K562 (cell line): ENCODE measurements around the gene MVK. TPM values are rescaled to one million over a fixed set of nuclear protein-coding genes. Genes with fewer than 3 reads are reported as not detected.

Experiments
- CBFA2T3 ChIP-seq: fragments of 450-650 bp; IDR thresholded peaks from 2 replicates; pipeline ENCODE4 v1.6.1; 2017
- CBX3 ChIP-seq, 2 experiments: IDR thresholded peaks; 1 replicate in 1 of 2; 2 replicates in 1 of 2; pipeline ENCODE4 v1.6.1; 2012; ENCODE audit warnings: inconsistent platforms in 2 of 2, low read length in 2 of 2, borderline replicate concordance in 1 of 2, control low read depth in 1 of 2
- CLOCK ChIP-seq: fragments of 250-450 bp; sonication (Bioruptor Pico); IDR thresholded peaks from 2 replicates; pipeline ENCODE4 v1.4.0; 2020; ENCODE audit warnings: mild to moderate bottlenecking, moderate library complexity, borderline replicate concordance
- FOS ChIP-seq: IDR thresholded peaks from 3 replicates; pipeline ENCODE4 v1.6.1; 2011; ENCODE audit not compliant: insufficient read length; ENCODE audit errors: extremely low read depth
- FOXJ2 ChIP-seq: fragments of 200-800 bp; sonication (Bioruptor generic); IDR thresholded peaks from 2 replicates; pipeline ENCODE4 v1.6.1; 2016; ENCODE audit warnings: missing genetic modification characterization, missing compliant biosample characterization
- KLF10 ChIP-seq: fragments of 250-450 bp; sonication (Bioruptor Pico); IDR thresholded peaks from 2 replicates; pipeline ENCODE4 v1.6.1; 2021; ENCODE audit warnings: matching md5 sums
- MAX ChIP-seq: sonication (generic); formaldehyde crosslinking; IDR thresholded peaks from 2 replicates; pipeline ENCODE4 v1.9.0; 2022; ENCODE audit warnings: mild to moderate bottlenecking, missing genetic modification reagents
- PHF20 ChIP-seq: fragments of 450-650 bp; IDR thresholded peaks from 2 replicates; pipeline ENCODE4 v1.6.1; 2018; ENCODE audit not compliant: partially characterized antibody
- RAD21 ChIP-seq, 2 experiments: fragments of 250-450 bp in 1 of 2; fragments of 450-650 bp in 1 of 2; sonication (Bioruptor Pico) in 1 of 2; formaldehyde crosslinking in 1 of 2; IDR thresholded peaks in 1 of 2; conservative IDR thresholded peaks in 1 of 2; 2 replicates each; pipeline versions ENCODE4 v1.4.0 to v1.8.0; 2020 to 2022; ENCODE audit warnings: mild to moderate bottlenecking in 2 of 2, moderate library complexity in 1 of 2
- RUNX1 ChIP-seq: sonication (generic); IDR thresholded peaks from 2 replicates; pipeline ENCODE4 v1.6.1; 2016; ENCODE audit warnings: antibody characterized with exemption, low read depth
- TFAM ChIP-seq: fragments of 250-450 bp; sonication (Bioruptor Pico); conservative IDR thresholded peaks from 2 replicates; pipeline ENCODE4 v1.5.0; 2021; ENCODE audit warnings: mild to moderate bottlenecking, moderate library complexity
- THAP7 ChIP-seq: fragments of 250-450 bp; sonication (Bioruptor Pico); IDR thresholded peaks from 2 replicates; pipeline ENCODE4 v1.5.0; 2021
- WHSC1 ChIP-seq: IDR thresholded peaks from one replicate; pipeline ENCODE4 v1.6.1; 2012; ENCODE audit warnings: low read length, control low read depth, inconsistent platforms
- ZBTB17 ChIP-seq: fragments of 450-650 bp; formaldehyde crosslinking; IDR thresholded peaks from 2 replicates; pipeline ENCODE4 v1.4.0; 2020; ENCODE audit warnings: mild to moderate bottlenecking
- ZKSCAN3 ChIP-seq: fragments of 250-450 bp; sonication (Bioruptor Pico); IDR thresholded peaks from 2 replicates; pipeline ENCODE4 v1.4.0; 2020
- ZNF518B ChIP-seq: fragments of 250-450 bp; sonication (Bioruptor Pico); IDR thresholded peaks from 2 replicates; pipeline ENCODE4 v1.5.0; 2021; ENCODE audit warnings: mild to moderate bottlenecking, moderate library complexity
- polyA plus RNA-seq, 8 experiments: library from polyadenylated mRNA; depleted of rRNA in 4 of 8; stranded (reverse) in 5 of 8; unstranded in 3 of 8; fragments of >200 nt; fragmentation: Nextera tagmentation in 2 of 8; fragmentation: Illumina TruSeq in 1 of 8; extraction: Ambion mirVana in 2 of 8; extraction: Trizol in 1 of 8; gene quantifications; 2 replicates each; pipeline versions ENCODE4 v1.2.1 to v1.2.3, GENCODE V29; 2011 to 2014; ENCODE audit warnings: inconsistent platforms in 1 of 8, missing spikeins in 1 of 8
- total RNA-seq, 7 experiments: library from RNA; depleted of rRNA in 6 of 7; stranded (reverse); fragments of >200 nt in 6 of 7; fragmentation: Illumina TruSeq in 2 of 7; extraction: Trizol in 2 of 7; gene quantifications; 2 replicates each; pipeline versions ENCODE4 v1.2.1 to v1.2.3, GENCODE V29; 2011 to 2021; ENCODE audit warnings: low replicate concordance in 1 of 7
- TF ChIP-seq, protein P1 (sequence below): fragments of 250-450 bp; sonication (Bioruptor Pico); IDR thresholded peaks from 2 replicates; pipeline ENCODE4 v1.9.0; 2021; ENCODE audit warnings: mild to moderate bottlenecking
- TF ChIP-seq, protein P2 (sequence below), 3 experiments: fragments of 200-800 bp in 1 of 3; sonication (Bioruptor generic) in 1 of 3; sonication (generic) in 1 of 3; formaldehyde crosslinking in 1 of 3; IDR thresholded peaks; 2 replicates each; pipeline versions ENCODE4 v1.6.1 to v1.8.0; 2016 to 2022; ENCODE audit warnings: mild to moderate bottlenecking in 2 of 3, missing compliant biosample characterization in 2 of 3, missing genetic modification characterization in 2 of 3, missing genetic modification reagents in 1 of 3

MVK gene
- total and polyA plus RNA-seq, 9 of the 15 experiments (the other 6 are each of a cell fraction or from before 2014, with no cell fraction given), result 0.41 to 33.6 (median 18.8) TPM

DNA sequence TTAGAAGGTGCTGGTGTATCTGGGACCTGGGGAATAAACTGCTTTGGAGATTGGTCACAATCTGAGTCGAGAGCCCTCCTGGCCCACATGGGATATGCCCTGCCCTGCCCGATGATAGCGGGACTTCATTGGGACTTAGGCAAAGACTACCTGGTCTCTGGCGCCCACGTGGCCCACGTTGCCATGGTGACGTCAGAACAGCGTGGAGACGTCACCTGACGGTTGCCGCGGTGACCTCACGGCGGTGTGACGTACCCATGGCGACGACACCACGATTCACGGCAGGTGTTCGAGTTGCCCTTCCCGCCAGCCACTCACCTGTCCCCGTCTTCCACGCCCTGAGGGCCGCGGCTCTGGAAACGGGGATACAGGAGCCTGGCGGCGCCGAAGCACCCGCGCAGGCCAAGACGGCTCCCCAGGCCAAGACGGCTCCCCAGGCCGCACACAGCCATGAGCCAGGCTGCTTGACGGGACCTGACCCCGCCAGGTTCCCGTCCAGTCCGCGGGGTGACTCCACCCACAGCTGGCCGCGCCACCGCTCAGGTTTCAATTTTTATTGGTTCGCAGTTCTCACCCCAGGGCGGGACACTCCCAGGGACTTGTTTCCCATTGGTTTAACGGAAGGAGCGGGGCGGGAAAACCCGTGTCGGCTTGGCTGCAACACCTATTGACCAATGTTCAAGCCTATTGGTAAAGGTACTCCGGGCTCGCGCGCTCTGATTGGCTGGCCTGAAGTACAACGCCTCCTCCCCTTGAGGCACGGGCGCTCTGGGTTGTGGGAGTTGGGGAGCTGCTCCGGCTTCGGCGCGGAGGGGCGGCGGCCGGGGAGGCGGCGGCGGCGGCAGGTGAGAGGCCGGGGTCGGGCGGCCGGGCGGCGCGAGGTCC, at the start of gene MVK, which contains the start of gene MMAB (continued):
- TF ChIP-seq RUNX1 (no peak), CBX3 (IDR thresholded peaks at IDR 0.05; ENCODE audit: borderline replicate concordance in 1 of 2, low read length in 2 of 2) (peak in 1 of 2 experiments; percentile 76; a peak in 1 of 3 replicates), ZKSCAN3 (CRISPR knock-in tag) (no peak), CBFA2T3 (peak; percentile 25; the same call in 1 of the 2 replicates), PHF20 (peak; percentile 78), ZBTB17 (peak; percentile 55; the same call in 1 of the 2 replicates), FOXJ2 (no peak), ZNF518B (no peak), THAP7 (CRISPR knock-in tag) (no peak), CLOCK (CRISPR knock-in tag) (no peak), TFAM (CRISPR knock-in tag) (no peak), FOS (peak; percentile 90), MAX (CRISPR knock-in tag) (peak; percentile 99), KLF10 (CRISPR knock-in tag) (no peak), RAD21 (CRISPR knock-in tag; conservative IDR thresholded peaks at IDR 0.05 in 1 of 2, IDR thresholded peaks at IDR 0.05 in 1 of 2) (no peak), WHSC1 (no peak)
- TF ChIP-seq, protein P1, sequence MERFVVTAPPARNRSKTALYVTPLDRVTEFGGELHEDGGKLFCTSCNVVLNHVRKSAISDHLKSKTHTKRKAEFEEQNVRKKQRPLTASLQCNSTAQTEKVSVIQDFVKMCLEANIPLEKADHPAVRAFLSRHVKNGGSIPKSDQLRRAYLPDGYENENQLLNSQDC, result no peak
- TF ChIP-seq, protein P2, sequence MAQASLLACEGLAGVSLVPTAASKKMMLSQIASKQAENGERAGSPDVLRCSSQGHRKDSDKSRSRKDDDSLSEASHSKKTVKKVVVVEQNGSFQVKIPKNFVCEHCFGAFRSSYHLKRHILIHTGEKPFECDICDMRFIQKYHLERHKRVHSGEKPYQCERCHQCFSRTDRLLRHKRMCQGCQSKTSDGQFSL (CRISPR knock-in tag; IDR thresholded peaks at IDR 0.05), result 0 out of 2 replicates have a peak, but pooled peaks have one; percentile 45
- TF ChIP-seq, protein P2 (tag; IDR thresholded peaks at IDR 0.05), result no peak
